Measurements from ENCODE around the gene SLC7A5. TPM values are rescaled to one million over a fixed set of nuclear protein-coding genes. Genes with fewer than 3 reads are reported as not detected.

Gene SLC7A5
- total RNA-seq, 4 donors from 2014 or later: 2.7 to 7.0 (median 5.7) TPM

DNA sequence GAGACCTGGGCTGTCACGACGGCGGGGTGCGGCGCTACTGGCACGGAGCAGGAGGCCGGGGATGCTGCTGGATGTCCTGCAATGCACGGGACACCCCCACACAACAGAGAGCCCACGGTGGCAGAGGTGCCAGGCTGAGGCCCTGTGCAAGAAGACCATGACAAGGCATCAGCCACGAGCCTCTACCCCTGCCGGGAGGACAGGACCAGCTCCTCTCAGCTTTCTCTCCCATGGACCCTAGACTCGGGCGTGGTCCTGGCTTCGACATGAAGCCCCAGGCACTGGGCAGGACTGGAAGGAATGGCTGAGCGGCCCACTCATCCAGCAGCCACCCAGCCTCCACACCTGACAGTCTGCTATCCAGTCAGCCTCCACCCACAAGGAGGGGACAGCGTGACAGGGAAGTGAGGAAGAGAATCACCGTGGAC lies 25.6 kb downstream of the SLC7A5 start:
- H3K4me1 ChIP-seq: peaks cover 0 to 11% (median 3%) of the 10 kb centered on the region in 4 donors
- DNase-seq: no peak
- H3K36me3 ChIP-seq: no peaks in the 10 kb centered on the region

DNA sequence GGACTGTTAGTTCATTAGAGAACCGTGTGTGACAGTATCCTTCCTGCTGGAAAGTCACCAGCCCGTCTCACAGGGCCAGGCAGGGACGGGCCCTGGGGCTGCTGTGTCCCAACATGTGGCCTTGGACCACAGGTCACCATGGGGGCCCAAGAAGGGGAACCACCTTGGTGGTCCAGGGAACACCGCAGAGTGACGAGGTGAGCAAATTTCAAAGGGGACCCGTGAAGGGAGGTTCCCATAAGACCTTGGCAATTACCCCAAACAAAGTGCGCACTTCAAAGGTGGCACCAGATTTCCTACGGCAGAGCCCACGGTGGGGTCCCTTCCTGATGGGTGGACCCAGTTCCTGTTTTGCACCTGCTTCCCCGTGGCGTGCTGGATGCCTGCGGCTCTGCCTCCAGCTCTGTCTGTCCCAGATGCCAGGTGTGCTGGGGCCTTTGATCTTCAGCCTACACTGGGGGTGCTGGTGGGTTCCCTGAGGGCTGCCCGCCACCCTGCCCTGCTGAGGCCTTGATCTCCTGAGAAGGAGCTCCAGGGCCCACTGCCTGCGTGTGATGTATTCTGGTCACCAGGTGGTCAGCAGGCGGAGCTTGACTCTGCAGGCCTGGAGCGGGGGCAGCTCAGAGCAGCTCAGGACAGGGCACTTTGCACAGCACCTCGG lies 27.0 kb downstream of the SLC7A5 start:
- TF ChIP-seq, protein P1, sequence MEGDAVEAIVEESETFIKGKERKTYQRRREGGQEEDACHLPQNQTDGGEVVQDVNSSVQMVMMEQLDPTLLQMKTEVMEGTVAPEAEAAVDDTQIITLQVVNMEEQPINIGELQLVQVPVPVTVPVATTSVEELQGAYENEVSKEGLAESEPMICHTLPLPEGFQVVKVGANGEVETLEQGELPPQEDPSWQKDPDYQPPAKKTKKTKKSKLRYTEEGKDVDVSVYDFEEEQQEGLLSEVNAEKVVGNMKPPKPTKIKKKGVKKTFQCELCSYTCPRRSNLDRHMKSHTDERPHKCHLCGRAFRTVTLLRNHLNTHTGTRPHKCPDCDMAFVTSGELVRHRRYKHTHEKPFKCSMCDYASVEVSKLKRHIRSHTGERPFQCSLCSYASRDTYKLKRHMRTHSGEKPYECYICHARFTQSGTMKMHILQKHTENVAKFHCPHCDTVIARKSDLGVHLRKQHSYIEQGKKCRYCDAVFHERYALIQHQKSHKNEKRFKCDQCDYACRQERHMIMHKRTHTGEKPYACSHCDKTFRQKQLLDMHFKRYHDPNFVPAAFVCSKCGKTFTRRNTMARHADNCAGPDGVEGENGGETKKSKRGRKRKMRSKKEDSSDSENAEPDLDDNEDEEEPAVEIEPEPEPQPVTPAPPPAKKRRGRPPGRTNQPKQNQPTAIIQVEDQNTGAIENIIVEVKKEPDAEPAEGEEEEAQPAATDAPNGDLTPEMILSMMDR (IDR thresholded peaks at IDR 0.05): no peak
- TF ChIP-seq POLR2A (IDR thresholded peaks at IDR 0.05) (no peak), EP300 (IDR thresholded peaks at IDR 0.05; ENCODE audit: low read depth) (no peak), POLR2AphosphoS5 (IDR thresholded peaks at IDR 0.05) (no peak)
- H3K9me3 ChIP-seq: no peaks in the 10 kb centered on the region
- H3K36me3 ChIP-seq: no peaks in the 10 kb centered on the region
- no peak for DNase-seq
- no peak overlapping the region for H3K27ac ChIP-seq
- intact Hi-C loops (cut with DNase I; ENCODE audit: low total_unique reads) (no loop called here), in situ Hi-C loops (cut with MboI; ENCODE audit: low pct_ligation_motif_present in 1 of 4, low pct_unique_long_range_greater_than_20kb in 1 of 4, low sequenced_read_pairs in 3 of 4) (no loop called here)
- no peaks in the 10 kb centered on the region for H3K4me1 ChIP-seq
- WGBS, 2 donors (ENCODE audit: low coverage in 1 of 2): 75% methylated on average over 17 of the region's 17 CpGs; no CpG with 5 or more reads in 1 of the 2 donors
- no peaks in the 10 kb centered on the region for H3K27me3 ChIP-seq
- no peak overlapping the region for H3K4me3 ChIP-seq

More for the DNA sequence above, 25.6 kb downstream of the SLC7A5 start:
- Histone ChIP-seq H3K27ac (no peak overlapping the region), H3K4me3 (no peak overlapping the region), H3K27me3 (no peaks in the 10 kb centered on the region), H3K9me3 (no peaks in the 10 kb centered on the region)
- WGBS, 2 donors (ENCODE audit: low coverage in 1 of 2): 40 to 86% methylated on average over 1 to 15 of the region's 17 CpGs
- TF ChIP-seq EP300 (IDR thresholded peaks at IDR 0.05; ENCODE audit: low read depth): no peak
- TF ChIP-seq POLR2A (IDR thresholded peaks at IDR 0.05): no peak
- TF ChIP-seq, protein P1 (IDR thresholded peaks at IDR 0.05): no peak
- intact Hi-C loops (cut with DNase I; ENCODE audit: low total_unique reads): no loop called here
- in situ Hi-C loops (cut with MboI; ENCODE audit: low pct_ligation_motif_present in 1 of 4, low pct_unique_long_range_greater_than_20kb in 1 of 4, low sequenced_read_pairs in 3 of 4): no loop called here

DNA sequence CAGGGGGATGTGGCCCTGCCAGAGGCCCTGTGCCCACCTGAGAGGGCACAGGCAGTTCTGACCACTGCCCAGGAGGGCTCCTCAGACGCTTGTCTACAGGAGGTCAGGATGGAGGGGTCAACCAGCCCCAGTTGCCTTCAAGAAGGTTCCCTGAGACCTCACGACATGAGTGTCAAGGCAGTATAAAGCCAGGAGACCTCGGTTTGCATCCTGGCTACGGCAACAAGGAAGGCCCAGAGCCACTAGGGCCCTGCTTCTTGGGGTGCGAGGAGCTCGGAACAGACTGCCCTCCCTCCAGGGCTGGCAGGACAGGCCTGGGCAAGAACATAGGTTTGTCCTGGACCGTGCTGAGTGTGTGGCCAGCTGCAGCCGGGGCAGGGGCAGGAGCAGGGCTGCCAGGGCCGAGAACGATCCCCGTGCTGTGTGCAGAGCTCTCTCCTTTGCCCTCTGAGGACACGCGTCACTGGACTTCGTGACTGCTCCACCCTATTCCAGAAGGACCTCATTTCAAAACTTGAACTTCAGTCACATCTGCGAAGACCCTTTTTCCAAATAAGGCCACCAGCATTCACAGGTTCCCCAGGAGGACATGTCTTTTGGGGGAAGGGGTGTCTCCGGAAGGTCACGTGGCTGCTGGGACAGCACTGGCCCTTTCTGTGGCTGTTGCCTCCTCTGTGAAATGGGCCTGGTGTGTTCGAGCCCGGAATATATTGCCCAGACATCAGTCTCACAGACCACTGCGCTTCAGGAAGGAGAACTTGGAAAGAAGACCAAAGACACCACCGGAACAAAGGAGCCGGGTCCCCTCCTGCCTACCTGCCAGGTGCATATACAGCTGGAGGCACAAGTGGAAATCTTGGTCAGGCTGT lies 27.7 kb downstream of the SLC7A5 start:
- Histone ChIP-seq H3K4me3 (no peak overlapping the region), H3K4me1 (no peaks in the 10 kb centered on the region), H3K9me3 (no peaks in the 10 kb centered on the region), H3K27me3 (no peaks in the 10 kb centered on the region), H3K36me3 (no peaks in the 10 kb centered on the region), H3K27ac (no peak overlapping the region)
- WGBS, 2 donors (ENCODE audit: low coverage in 1 of 2): 87% methylated on average over 22 of the region's 22 CpGs; no CpG with 5 or more reads in 1 of the 2 donors
- in situ Hi-C loops (cut with MboI; ENCODE audit: low pct_ligation_motif_present in 1 of 4, low pct_unique_long_range_greater_than_20kb in 1 of 4, low sequenced_read_pairs in 3 of 4): no loop called here
- no peak for TF ChIP-seq POLR2A (IDR thresholded peaks at IDR 0.05)
- TF ChIP-seq EP300 (IDR thresholded peaks at IDR 0.05; ENCODE audit: low read depth): no peak
- TF ChIP-seq, protein P1 (IDR thresholded peaks at IDR 0.05): no peak
- TF ChIP-seq POLR2AphosphoS5 (IDR thresholded peaks at IDR 0.05): no peak
- no peak for DNase-seq
- intact Hi-C loops (cut with DNase I; ENCODE audit: low total_unique reads): no loop called here

DNA sequence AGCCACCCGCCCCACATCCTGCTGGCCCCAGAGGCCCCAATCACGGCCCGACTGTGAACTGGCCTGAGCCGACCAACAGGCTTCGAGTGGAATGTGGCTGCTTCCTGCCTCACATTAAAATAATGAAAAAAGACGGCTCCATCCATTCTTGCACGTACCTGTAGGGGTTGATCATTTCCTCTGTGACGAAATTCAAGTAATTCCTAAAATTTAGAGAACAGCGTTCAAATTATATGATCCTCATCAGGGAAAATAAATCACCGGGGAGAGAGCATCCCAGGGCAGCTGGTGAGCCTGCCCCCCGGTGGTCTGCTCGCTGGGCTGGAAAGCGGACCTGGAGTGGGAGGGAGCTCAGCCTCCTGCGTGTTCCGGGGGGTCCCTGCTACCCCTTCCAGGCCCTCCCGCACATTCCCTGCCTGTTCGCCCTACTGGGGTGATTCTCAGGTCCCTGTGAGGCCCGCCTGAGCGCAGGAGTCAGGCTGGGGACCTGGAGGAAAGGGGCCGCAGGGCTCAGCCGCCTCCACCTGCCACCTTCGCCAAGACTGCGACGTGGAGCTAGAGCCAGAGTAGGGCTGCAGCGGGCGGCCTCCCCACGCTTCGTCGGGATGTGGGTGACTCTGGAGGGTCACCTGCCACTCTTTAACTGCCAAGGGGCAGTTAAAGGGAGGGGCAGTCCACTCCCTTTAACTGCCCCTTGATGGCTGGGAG lies 28.9 kb downstream of the SLC7A5 start:
- WGBS, 2 donors (ENCODE audit: low coverage in 1 of 2): 91% methylated on average over 29 of the region's 29 CpGs; no CpG with 5 or more reads in 1 of the 2 donors
- Histone ChIP-seq H3K9me3 (no peaks in the 10 kb centered on the region), H3K36me3 (no peaks in the 10 kb centered on the region), H3K4me3 (no peak overlapping the region), H3K27ac (no peak overlapping the region), H3K4me1 (no peaks in the 10 kb centered on the region), H3K27me3 (no peaks in the 10 kb centered on the region)
- intact Hi-C loops (cut with DNase I; ENCODE audit: low total_unique reads): no loop called here
- TF ChIP-seq POLR2A (IDR thresholded peaks at IDR 0.05): no peak
- TF ChIP-seq EP300 (IDR thresholded peaks at IDR 0.05; ENCODE audit: low read depth): no peak
- TF ChIP-seq, protein P1 (IDR thresholded peaks at IDR 0.05): no peak
- no peak for TF ChIP-seq POLR2AphosphoS5 (IDR thresholded peaks at IDR 0.05)
- in situ Hi-C loops (cut with MboI; ENCODE audit: low pct_ligation_motif_present in 1 of 4, low pct_unique_long_range_greater_than_20kb in 1 of 4, low sequenced_read_pairs in 3 of 4): no loop called here
- DNase-seq: no peak

All from transverse colon (tissue), 4 donors.